GM19324 (cell line): ENCODE results near the gene ADORA1.

Experiments
- ATAC-seq: cut with Tn5 transposase; IDR thresholded peaks from one replicate; pipeline ENCODE4 v1.9.1; 2021; ENCODE audit warnings: mild to moderate bottlenecking, moderate library complexity; ENCODE audit not compliant: unreplicated experiment, low FRiP score

The ADORA1 gene

DNA sequence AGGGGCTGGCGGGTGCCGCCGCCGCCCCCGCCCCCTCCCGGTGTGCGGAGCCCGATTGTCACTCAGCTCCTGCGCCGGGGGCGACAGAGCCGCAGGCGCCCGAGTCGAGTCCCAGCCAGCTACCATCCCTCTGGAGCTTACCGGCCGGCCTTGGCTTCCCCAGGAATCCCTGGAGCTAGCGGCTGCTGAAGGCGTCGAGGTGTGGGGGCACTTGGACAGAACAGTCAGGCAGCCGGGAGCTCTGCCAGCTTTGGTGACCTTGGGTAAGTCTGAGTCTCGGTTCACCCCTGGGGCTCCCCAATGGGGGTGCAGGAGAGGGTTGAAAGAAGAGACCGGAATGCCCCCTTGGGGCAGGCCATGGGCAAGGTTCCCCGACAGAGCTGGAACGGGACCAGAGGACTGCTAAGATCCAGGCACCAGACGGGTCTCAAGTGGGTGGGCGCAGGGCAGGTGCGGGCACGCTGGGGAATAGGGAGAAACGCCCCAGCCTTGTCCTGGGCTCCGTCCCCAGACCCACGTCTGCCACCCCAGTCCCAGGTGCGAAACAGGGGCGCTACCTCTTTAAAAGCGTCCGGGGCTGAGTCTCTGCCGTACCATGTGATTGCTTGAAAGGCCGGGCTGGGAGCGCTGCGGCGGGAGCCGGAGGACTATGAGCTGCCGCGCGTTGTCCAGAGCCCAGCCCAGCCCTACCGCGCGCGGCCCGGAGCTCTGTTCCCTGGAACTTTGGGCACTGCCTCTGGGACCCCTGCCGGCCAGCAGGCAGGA is at the start of gene ADORA1:
TSS of gene ADORA1 (plus strand) at position 61 of the 765 bp plus-strand sequence. CDS start 1,116 bp downstream, outside the sequence.
- no peak for ATAC-seq

DNA sequence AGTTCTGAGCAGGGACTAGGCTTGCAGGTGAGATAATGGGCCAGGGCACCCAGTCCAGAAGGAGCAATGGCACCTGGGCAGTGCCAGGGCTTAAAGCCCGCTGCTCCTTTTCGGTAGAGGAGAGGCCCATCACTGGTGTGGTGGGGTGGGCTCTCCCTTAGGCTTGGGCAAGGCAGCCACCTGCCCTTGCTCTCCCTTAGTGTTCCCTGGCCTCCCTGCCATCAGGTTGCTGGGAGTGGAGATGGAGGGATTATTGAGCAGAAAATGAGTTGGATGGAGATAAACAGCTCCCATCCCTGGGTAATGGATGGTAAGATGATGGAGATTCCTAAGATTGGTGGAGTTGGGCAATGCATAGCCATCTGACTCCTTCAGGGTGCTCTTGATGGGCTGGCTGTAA is 49.6 kb upstream of the ADORA1 start:
- no peak for ATAC-seq

DNA sequence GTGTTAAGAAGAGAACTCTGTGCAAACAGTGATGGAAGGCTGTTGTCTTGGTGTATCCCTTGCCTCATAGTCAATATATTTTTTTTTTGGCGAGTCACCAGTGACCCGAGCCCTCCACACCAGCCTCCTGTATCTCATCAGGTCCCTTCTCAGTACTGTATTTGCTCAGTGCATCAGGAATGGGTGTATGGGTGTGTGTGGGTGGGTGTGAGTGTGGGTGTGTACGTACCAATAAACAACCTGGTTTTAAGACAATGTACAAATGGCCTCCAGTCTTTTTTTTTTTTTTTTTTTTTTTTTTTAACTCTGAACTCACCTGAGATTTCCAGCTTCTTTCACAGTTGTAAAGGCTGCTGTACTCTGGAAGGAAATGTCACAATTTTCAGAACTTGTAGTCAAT is 49.0 kb upstream of the ADORA1 start:
- ATAC-seq = no peak

DNA sequence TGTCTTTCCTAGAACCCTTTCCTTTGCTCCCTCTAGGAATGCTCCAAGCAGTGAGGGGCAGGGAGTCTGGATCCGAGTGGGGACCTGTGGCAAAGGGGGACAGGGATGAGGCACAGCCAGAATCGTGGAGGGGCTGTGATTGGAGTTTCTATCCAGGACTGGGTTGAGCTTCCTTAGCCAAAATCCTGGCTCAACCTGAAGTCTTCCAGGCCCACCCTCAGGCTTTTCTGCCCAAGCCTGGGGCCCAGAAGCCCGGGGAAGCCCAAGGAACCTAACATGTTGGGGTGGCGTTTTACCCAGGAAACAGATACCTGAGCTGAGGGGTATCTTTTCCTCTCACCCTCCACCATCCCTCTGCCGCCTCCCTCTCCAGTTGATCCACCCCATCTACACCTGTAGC is 47.1 kb upstream of the ADORA1 start:
- ATAC-seq = no peak

DNA sequence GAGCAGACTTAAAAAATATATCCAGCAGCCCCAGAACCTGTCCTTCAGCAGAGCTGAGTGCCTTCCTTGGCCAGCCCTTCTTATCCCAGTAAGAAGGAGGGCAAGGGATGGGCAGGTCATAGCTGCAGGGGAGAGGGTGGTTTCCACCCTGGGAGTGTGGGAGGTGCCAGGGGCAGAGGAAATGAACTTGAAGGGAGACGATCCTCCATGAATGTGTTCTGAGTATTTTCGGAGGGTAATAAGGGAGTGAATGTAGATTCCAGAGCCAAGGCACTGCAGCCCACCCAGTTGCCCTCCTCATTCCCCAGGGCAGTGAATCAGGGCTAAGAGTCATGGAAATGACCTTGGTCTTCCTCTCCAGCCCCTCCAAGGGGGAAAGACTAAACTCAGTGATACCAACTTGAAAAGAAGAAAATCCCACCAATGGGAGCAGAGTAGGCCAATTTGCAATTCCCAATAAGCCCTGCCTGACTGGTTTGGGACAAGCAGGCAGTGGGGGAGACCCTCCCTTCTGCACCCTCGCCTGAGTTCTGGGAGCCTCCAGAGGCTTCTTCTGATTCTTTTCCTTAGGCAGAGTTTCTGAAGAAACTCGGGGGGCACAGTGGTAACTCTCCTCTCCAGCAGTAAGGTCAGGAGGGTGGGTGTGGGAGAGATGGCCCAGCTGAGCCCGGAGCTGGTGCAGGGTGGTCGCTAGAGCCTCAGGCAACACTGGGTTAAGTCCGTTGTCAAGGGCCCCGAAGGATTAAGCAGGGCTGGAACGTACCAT is 45.9 kb upstream of the ADORA1 start:
- no peak for ATAC-seq

DNA sequence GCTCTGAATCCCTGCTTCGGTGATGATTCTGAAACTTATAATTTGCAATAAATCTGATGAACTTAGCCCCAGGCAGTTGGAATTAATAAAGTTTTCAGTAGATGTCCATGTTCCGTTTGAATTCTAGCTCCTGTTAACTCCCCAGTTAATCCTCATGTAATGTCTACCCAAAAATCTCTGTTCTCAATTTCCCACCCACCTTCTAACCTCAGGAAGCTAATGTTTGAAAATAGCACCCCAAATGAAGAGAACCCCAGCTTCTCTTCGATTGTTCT is 45.4 kb upstream of the ADORA1 start:
- no peak for ATAC-seq

DNA sequence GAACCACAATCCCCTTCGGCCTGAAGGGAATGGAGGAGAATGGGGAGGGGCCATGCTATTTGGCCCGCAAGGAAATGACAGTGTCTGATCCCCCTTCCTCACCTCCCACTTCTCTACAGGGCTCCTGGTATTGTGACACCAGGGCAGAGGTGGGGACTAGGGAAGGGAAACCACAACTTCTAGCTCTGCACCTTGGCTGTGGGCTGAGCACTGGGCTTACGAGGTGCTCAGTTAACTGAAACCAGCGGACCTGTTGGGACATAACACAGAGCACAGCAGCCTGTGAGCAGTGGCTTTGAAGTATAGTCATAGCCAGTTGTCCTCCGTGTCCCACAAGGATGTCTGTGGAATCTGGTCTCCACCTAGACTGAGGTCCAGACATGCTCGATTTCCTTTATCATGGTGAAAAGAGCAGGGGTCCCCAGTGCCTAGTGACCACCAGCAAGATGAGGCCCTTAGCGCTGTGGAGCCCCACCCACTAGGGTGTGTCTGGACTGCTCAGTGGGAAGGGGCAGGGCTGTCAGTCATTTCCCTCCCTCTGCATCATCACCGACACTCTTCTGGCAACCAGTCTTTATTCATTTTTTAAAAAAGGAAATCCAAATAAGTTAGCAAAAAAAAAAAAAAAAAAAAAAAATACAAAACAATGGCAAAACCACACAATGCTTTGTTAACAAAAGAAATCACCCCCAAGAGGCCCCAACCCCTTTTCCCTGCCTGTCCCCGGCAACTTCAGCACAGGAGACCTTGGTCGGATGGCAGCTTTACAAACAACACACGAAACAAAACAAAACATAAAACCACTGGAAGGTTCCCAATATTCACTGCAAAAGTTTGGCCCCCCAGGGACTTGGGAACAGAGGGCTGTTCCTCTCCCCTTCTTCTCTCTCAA is 44.7 kb upstream of the ADORA1 start:
- ATAC-seq = no peak

DNA sequence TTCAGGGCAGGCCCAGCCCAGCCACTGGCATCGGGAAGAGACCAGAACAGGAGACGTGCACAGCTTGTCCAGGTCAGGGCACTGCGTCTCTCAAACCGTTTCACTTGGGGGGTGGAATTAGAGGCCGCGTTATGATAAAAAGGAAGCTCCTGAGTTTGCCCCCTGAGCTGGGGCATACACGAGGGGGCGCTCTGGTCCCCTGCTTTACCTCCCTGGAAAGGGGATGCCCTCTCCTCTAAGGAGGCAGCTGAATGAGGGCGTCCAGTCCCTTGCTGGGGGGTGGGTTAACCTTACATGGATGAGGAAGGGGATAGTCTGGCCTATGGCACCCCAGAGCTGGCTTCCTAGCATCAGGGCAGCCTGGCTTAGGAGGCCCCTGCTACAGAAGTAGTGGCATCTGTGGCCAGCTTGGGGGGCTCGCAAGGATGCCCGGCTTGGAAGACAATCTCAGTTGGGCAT is 44.0 kb upstream of the ADORA1 start:
- ATAC-seq = no peak

DNA sequence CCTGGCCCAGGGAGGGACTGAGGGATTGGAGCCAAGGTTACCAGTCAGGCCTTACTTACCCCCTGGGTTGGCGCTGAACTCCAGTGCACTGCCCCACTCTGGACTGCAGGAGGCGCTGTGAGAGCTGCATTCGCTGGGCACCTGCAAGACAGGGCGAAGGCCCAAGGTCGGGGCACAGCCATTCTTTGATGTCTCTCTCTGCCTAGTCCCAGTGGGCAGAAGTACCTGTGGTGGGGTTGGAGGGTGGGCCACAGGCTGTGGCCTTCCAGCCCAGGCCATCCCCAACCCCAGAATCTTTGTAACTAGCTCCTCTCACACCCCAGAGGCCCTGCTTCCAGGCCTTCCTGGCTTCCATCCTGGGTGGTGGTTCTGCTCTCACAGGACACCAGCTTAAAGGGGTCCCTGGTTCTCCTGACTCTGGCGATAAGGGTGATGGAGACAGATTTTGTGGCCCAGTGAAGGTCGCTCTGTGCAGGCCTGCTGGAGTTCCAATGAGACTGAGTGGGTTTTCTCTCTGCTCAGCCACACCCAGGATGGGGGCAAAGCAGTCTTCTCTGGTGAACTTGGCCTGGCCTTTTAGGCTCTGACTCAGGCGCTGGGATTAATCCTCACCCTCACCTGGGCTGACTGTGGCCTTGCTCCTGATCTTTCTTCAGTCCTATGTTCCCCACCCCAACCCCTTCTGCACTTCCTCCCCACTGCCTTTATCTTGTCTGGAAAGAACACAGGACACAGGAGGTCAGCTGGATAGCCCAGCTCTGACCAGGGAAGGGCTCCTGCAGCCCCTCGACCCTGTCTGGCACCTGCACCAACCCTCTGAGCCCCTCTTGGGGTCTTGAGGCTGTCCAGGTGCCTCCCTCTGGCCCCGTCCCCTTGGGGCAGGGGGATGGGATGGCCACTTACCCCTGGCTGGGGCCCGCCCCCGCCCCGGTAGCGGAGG is 42.7 kb upstream of the ADORA1 start:
- no peak for ATAC-seq

DNA sequence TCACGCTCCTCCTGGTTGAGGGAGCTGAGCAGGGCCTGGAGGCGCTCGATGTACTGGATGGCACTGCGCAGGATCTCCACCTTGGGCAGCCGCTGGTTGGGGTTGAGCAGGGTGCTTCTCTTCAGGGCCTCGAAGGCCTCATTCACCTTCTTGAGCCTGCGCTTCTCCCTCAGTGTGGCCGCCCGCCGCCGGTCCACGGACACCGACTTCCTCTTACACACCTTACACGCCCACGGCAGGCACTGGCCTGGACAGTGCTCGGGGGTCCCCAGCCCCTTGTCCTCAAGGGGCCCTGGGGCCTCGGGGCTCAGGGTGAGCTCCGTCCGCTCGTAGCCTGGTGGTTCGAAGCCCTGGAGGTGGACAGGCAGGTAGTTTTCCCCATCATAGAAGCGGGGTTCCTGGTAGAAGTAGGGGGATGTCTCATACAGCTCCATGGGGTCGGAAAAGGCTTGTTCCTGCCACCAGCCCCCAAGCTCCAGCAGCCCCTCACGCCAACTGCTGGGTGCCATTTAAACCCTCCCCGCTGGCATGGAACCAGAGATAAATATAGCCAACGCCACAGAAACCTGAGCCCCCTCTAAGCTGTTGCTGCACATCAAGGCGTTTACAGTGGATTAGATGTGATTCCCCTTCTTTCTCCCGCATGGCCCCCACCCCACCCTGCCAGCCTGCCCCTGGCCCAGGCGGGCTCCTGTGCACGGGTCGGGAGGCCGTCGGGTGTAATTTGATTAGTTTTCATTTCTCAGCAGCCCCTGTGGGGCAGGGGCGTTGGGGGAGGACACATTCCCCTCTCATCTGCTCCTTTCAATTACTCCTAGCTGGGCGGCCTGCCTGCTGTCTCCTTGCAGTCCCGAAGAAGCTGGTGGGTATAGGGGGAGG is 41.8 kb upstream of the ADORA1 start, which contains the start of gene MYOG:
TSS of gene MYOG (minus strand) at position 485 of the 879 bp plus-strand sequence. CDS start at position 434, 51 bp downstream.
- ATAC-seq = no peak

DNA sequence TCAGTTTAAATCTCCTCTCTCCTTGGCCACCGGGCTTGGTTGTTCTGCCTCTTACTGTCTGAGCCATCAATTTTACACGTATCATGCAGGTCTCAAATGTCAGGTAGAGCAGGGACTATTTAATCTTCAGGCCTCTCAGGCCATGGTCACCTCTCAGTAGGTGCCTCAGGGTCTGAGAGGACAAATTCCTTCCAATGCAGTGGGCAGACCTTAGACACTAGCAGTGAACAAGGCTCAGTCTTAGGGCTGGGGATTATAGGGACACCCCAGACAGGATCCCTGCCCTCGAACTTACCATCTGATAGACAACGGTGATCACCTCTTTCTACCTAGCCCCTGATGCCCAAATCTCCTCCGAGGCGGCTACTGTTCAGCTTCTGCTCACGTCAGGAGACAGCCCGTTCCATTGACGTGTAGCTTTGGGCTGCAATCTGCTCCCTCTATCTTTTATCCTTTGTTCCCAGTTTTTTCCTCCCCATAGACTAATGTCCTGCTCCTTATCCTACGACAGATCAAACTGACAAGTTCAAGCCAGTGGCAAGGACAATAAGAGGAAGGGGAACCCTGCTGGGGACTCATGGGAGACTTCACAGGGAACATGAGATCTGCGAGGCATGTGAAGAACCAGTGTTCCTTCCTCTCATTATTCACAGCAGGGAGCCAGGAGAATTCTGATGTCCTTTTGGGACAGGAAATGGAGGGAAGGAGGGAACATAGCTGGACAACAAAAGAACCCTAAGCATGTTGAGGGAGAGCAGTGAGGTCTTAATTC is 40.3 kb upstream of the ADORA1 start:
- ATAC-seq = no peak

DNA sequence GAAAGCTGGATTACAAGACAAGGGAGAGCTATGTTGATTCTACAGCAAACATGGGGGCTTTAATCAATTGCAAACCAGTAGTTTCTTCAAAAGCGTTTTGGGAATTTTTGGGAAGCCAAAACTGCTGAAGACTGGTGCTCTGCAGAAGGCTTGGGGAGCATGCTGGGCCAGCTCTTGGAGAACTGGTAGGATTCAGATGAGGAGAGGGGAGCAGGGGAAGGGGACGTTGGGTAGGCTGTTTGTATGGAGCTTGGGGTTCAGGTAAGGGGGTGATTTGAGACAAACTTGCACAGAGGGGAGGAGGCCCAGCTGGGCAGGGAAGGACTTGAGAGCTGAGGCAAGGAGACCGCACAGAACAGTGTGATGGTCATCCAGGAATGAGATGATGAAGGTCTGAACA is 39.1 kb upstream of the ADORA1 start:
- no peak for ATAC-seq

DNA sequence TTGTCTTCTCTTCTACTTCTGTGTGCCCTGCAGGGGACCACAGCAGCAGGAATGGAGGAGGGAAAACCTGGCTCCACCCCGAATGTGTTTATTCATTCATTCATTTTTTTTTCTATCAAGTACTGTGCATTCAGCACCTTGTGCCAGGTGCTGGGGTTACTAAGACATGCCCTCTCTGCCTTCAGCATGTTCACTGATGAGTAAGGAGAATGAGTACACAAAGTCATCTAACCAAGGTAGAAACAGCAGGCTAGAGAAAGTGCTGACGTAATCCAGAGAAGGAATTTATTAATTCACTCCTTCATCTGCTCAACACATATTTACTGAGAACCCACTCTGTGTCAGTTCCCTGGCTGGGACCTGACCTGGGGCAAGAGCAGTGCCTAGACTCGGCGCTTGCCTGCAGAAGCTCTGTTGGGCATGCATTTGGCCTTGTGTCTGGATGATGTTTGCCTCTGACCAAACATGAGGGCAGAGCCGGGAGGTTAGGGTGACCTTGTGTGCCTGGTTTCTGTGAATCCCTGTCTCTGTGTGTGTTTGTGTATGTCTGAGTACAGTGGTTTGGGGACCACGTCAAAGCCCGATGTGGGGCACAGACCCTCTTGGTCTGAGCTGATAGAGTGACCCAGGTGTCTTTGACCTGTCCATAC is 38.4 kb upstream of the ADORA1 start:
- ATAC-seq = no peak

DNA sequence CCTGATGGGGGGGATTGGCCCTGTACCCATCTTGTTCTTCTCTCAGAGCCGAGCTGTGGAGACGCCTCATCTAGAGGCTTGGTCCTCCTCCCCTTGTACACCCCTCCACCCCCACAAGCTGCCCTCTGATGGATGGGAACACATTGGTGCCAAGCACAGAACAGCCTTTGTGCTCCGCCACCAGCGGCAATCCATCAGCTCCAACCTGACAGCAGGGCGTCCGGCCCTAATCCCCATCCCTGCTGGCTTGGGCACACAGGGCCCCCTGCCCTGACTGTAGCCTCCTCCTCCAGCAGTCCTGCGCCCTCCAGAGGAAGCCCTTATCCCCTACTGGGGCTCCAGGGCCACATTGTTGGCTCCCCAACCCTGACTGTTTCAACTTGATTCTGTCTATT is 37.9 kb upstream of the ADORA1 start:
- no peak for ATAC-seq

DNA sequence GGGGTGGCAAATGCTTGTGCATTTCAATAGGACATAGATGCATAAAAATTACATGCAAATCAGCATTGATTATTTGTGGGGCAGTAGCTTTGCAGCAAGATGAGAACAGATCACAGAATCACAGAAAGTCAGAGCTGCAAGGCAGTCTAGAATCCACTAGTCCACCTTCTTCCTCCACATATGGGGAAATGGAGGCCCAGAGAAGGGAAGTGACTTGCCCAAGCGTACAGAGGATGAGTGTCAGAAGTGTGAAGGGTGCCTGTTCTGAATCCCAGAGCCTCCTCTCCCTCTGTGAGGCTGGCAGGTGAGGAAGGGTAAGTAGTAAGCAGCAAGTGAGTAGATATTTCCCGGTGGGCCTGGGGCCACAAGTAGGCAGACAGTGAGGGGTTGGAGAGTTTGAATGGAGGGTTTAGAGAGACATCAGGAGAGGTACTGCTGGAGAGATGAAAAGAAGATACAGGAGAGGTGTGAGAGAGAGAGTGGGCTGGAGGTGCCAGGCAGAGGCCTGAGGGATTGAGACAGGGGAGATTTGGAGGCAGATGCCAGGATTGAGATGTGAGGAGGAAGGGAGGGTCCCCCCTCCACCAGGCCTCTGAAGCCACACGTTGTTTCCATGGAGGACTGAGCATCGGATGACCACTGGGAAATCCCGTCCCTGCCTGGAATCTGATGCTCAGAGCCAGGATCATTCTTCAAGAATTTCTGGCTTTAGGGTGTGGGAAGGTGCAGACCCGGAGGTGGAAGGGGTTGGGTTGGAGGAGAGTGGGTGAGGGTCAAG is 36.9 kb upstream of the ADORA1 start:
- no peak for ATAC-seq

DNA sequence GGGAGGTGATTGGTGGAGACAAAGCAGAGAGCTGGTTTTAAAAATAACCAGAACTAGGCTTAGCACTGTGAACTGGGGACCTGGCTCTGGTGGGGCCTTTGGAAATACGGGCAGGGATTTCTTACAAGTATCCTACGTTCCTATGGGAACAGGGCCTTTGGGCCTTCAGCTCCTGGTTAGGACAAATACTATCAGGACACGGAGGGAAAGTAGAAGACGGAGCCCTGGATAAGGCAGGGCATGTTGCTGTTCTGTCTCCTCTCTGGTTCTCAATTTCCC is 36.4 kb upstream of the ADORA1 start:
- no peak for ATAC-seq

DNA sequence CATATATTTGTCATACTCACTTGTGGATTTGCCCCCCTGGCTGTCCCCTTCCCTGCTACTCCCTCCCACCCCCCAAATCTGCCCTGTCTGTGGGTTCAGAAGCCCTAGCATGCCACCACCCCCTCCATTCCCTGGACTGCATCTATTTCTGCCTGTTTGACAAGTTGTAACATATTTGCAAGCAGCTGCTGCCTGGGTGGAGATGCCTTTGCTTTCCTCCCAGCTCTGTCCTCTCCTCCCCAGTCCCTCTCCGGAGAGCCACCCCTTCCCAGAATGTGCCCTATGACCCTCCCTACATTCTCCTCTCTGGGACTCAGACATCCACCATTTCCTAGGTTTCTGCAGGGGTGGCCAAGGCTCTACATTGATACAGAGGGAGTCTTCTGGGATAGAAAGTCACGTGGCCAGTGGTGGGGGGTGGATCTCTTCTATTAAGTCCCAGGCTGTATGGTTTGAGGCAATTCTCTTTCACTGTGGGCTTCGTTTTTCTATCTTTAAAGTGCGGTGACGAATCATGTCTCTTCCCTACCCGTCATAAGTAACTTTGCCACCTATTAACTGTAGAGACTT is 35.7 kb upstream of the ADORA1 start:
- ATAC-seq = no peak
